ENCODE measurements around the gene YWHAB. TPM values are rescaled to one million over a fixed set of nuclear protein-coding genes. Genes with fewer than 3 reads are reported as not detected.

Gene YWHAB
- total and polyA plus RNA-seq, 2 donors from 2014 or later: 156 to 216 TPM

DNA sequence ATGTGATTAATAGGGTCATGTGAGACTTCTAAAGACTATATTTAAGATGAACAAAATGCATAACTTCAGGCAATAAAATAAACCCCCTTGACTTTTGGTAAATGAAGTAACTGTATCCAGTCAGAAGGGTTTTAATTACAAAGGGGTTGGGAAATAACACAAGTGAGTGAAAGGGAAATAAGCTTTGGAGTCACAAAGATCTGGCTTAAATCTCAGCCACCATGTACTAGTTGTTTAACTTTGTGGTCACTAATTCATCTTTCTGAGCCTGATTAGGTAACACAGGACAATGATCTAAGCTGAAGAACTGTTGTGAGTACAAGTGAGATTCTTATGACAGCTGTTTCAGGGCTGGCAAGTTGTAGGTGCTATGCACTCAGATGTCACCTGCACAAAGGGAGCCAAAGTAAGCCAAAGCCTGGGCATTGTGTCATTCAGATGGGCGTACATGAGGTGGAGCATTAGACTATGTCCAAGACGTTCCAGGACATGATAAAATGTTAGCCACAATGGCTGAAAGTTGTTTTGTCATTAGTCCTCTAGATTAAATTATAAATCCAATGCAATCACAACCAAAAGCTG is 60.9 kb downstream of the YWHAB start:
- Histone ChIP-seq H3K4me1 (ENCODE audit: control insufficient read depth in 2 of 3, insufficient read depth in 2 of 3, low read depth in 1 of 3, low read length in 3 of 3) (peaks cover 0 to 16% (median 9%) of the 10 kb centered on the region in 3 donors), H3K9ac (ENCODE audit: low read length in 3 of 3) (peak overlapping the region in 1 of 3 donors; percentile 4), H3K36me3 (ENCODE audit: control insufficient read depth in 2 of 3, insufficient read depth in 3 of 3, low read length in 3 of 3) (peaks cover 4 to 45% (median 40%) of the 10 kb centered on the region in 3 donors), H3K4me3 (ENCODE audit: low read length in 3 of 3) (no peak overlapping the region), H3K27me3 (ENCODE audit: control insufficient read depth, insufficient read depth, low read length) (no peaks in the 10 kb centered on the region), H3K9me3 (ENCODE audit: control insufficient read depth in 2 of 3, insufficient read depth in 1 of 3, low read length in 3 of 3) (no peaks in the 10 kb centered on the region), H3K27ac (ENCODE audit: low read depth in 2 of 2, low read length in 2 of 2) (peak overlapping the region in 1 of 2 donors; percentile 32)
- no peak for FAIRE-seq
- TF ChIP-seq, protein P1, sequence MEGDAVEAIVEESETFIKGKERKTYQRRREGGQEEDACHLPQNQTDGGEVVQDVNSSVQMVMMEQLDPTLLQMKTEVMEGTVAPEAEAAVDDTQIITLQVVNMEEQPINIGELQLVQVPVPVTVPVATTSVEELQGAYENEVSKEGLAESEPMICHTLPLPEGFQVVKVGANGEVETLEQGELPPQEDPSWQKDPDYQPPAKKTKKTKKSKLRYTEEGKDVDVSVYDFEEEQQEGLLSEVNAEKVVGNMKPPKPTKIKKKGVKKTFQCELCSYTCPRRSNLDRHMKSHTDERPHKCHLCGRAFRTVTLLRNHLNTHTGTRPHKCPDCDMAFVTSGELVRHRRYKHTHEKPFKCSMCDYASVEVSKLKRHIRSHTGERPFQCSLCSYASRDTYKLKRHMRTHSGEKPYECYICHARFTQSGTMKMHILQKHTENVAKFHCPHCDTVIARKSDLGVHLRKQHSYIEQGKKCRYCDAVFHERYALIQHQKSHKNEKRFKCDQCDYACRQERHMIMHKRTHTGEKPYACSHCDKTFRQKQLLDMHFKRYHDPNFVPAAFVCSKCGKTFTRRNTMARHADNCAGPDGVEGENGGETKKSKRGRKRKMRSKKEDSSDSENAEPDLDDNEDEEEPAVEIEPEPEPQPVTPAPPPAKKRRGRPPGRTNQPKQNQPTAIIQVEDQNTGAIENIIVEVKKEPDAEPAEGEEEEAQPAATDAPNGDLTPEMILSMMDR (IDR thresholded peaks at IDR 0.05; ENCODE audit: borderline replicate concordance, extremely low read depth, insufficient read depth): no peak
- DNase-seq: no peak
- intact Hi-C loops (cut with DNase I): no loop called here

DNA sequence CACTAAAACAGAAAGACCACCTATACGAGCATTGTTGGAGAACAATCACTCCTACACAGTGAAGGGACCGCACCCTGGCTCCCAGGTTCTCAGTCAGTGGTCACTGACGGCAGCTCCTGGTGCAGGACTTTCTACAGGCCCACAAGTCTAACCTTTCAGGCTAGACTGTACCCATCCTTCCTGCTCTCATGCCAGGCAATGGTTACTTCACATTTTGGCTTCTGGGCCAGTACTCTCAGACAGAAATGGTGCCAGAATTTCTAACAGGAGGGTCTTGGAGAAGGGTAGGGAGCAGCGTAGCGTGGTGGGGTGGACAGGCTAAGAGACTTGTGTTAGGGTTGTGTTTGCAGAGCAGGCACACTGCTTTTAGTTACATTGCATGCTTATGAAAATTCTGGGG is 62.6 kb downstream of the YWHAB start:
- Histone ChIP-seq H3K9me3 (ENCODE audit: control insufficient read depth in 2 of 3, insufficient read depth in 1 of 3, low read length in 3 of 3) (no peaks in the 10 kb centered on the region), H3K4me3 (ENCODE audit: low read length in 3 of 3) (no peak overlapping the region), H3K36me3 (ENCODE audit: control insufficient read depth in 2 of 3, insufficient read depth in 3 of 3, low read length in 3 of 3) (peaks cover 4 to 51% (median 38%) of the 10 kb centered on the region in 3 donors), H3K27ac (ENCODE audit: low read depth in 2 of 2, low read length in 2 of 2) (no peak overlapping the region), H3K4me1 (ENCODE audit: control insufficient read depth in 2 of 3, insufficient read depth in 2 of 3, low read depth in 1 of 3, low read length in 3 of 3) (peaks cover 0 to 16% (median 9%) of the 10 kb centered on the region in 3 donors), H3K9ac (ENCODE audit: low read length in 3 of 3) (peak overlapping the region in 1 of 3 donors; percentile 29), H3K27me3 (ENCODE audit: control insufficient read depth, insufficient read depth, low read length) (no peaks in the 10 kb centered on the region)
- FAIRE-seq (no peak), DNase-seq (no peak)
- TF ChIP-seq, protein P1 (IDR thresholded peaks at IDR 0.05; ENCODE audit: borderline replicate concordance, extremely low read depth, insufficient read depth): no peak
- intact Hi-C loops (cut with DNase I): no loop called here

DNA sequence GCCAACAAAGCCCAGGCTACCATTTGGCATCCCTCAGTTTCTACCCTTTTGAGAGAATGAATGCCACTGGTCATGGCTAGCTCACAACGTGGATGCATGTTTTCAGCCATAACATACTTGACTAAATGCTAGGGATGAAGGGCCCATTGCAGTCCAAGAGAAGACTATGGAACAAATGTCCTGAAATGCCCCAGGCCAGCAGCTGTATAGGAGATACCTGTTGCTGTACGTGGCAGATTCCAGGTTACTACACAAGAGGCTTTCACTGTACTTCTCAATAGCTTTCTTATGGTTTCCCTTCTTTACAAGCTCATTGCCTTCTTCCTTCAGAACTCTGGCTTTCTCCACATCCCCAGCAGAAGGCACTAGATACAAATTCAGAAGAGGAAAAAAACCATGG is 63.0 kb downstream of the YWHAB start:
- H3K9ac ChIP-seq (ENCODE audit: low read length in 3 of 3): no peak overlapping the region
- intact Hi-C loops (cut with DNase I): no loop called here
- H3K4me1 ChIP-seq (ENCODE audit: control insufficient read depth in 2 of 3, insufficient read depth in 2 of 3, low read depth in 1 of 3, low read length in 3 of 3): peaks cover 0 to 16% (median 9%) of the 10 kb centered on the region in 3 donors
- H3K36me3 ChIP-seq (ENCODE audit: control insufficient read depth in 2 of 3, insufficient read depth in 3 of 3, low read length in 3 of 3): peaks cover 5 to 51% (median 39%) of the 10 kb centered on the region in 3 donors
- TF ChIP-seq, protein P1 (IDR thresholded peaks at IDR 0.05; ENCODE audit: borderline replicate concordance, extremely low read depth, insufficient read depth): no peak
- no peaks in the 10 kb centered on the region for H3K9me3 ChIP-seq (ENCODE audit: control insufficient read depth in 2 of 3, insufficient read depth in 1 of 3, low read length in 3 of 3)
- H3K4me3 ChIP-seq (ENCODE audit: low read length in 3 of 3): no peak overlapping the region
- H3K27ac ChIP-seq (ENCODE audit: low read depth in 2 of 2, low read length in 2 of 2): no peak overlapping the region
- H3K27me3 ChIP-seq (ENCODE audit: control insufficient read depth, insufficient read depth, low read length): no peaks in the 10 kb centered on the region
- DNase-seq: no peak
- no peak for FAIRE-seq
